NB4 (cell line): ENCODE results near the gene C21orf58.

ENCODE experiments used
- POLR2A ChIP-seq: IDR thresholded peaks from 2 replicates; pipeline ENCODE4 v1.6.1; 2011; ENCODE audit warnings: mild to moderate bottlenecking; ENCODE audit not compliant: insufficient read length; ENCODE audit errors: extremely low read depth
- TF ChIP-seq, protein P1 (sequence below): IDR thresholded peaks from one replicate; pipeline ENCODE4 v1.5.1; 2012; ENCODE audit warnings: low read depth, low read length
- TF ChIP-seq, protein P2 (sequence below): IDR thresholded peaks from 2 replicates; pipeline ENCODE4 v1.6.1; 2011; ENCODE audit warnings: low read depth, low read length

DNA sequence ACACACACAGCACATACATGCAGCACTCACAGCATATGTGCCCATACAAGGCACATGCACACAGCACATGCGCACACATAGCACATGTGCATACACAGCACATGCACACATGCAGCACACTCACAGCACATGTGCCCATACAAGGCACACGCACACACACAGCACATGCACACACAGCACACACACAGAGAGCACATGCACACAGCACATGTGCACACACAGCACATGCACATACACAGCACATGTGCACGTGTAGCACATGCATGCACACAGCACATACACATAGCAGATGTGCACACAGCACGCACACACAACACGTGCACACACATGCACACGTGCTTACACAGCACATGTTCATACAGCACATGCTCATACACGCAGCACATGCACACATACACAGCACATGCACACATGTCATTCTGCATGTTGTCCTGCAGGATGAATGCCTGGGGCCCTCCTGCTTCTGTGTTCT is 48.4 kb upstream of the C21orf58 start:
- TF ChIP-seq POLR2A, result no peak
- TF ChIP-seq, protein P1, sequence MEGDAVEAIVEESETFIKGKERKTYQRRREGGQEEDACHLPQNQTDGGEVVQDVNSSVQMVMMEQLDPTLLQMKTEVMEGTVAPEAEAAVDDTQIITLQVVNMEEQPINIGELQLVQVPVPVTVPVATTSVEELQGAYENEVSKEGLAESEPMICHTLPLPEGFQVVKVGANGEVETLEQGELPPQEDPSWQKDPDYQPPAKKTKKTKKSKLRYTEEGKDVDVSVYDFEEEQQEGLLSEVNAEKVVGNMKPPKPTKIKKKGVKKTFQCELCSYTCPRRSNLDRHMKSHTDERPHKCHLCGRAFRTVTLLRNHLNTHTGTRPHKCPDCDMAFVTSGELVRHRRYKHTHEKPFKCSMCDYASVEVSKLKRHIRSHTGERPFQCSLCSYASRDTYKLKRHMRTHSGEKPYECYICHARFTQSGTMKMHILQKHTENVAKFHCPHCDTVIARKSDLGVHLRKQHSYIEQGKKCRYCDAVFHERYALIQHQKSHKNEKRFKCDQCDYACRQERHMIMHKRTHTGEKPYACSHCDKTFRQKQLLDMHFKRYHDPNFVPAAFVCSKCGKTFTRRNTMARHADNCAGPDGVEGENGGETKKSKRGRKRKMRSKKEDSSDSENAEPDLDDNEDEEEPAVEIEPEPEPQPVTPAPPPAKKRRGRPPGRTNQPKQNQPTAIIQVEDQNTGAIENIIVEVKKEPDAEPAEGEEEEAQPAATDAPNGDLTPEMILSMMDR, result no peak
- TF ChIP-seq, protein P2, sequence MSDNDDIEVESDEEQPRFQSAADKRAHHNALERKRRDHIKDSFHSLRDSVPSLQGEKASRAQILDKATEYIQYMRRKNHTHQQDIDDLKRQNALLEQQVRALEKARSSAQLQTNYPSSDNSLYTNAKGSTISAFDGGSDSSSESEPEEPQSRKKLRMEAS, result peak; percentile 67; the same call in 1 of the 2 replicates
